Activated CD4-positive, alpha-beta T cell treated with anti-CD3 and anti-CD28 coated beads, Interleukin-2, Interleukin-4, amounts not matched to agents 100 ng/mL and 50 ng/mL, durations not matched to agents 16 hours and 8 hours (primary cell): ENCODE data around the gene NIPAL3.
"Not testable (repeated sequence)": the region's sequence is repeated elsewhere in the genome, so short reads cannot be mapped to it uniquely, and the experiment has no call there.

Experiments used
- DNase-seq: peaks from one replicate; pipeline ENCODE4 v3.0.0-alpha.2; 2020; ENCODE audit warnings: low spot score

Gene NIPAL3

DNA sequence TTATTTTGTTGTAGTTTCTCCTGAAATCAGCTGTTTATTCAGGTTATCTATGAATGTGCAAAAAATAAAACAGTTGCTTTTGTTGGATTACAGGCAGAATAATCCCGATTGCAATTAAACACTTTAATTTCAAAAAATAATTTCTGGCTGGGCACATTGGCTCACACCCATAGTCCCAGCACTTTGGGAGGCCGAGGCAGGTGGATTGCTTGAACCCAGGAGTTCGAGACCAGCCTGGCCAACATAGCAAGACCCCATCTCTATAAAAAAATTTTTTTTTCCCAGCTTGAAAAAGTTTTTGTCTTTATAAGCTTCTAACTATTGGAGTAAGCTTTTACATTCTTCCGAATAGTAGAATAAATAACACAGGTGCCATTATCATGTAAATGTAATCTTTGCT lies 102.3 kb downstream of the NIPAL3 start:
- no peak for DNase-seq

DNA sequence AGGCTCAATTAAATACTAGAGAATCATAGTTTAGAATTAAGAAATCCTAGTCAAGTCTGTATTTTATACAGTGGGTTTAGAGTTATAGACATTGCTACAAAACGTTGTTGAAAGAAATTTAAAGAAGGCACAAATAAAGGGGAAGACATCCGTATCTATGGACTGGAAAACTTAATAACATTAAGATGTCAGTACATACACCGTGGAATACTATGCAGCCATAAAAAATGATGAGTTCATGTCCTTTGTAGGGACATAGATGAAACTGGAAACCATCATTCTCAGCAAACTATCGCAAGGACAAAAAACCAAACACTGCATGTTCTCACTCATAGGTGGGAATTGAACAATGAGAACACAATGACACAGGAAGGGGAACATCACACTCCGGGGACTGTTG lies 104.7 kb downstream of the NIPAL3 start:
- not testable (repeated sequence) for DNase-seq
